ENCODE data around the gene NABP2. TPM values are rescaled to one million over a fixed set of nuclear protein-coding genes. Genes with fewer than 3 reads are reported as not detected.
A peak's percentile ranks its signal among the peaks of the same experiment; 100 is the strongest.

The NABP2 gene
- total RNA-seq, 1 experiment from 2014 or later, result 49.0 TPM

GRCh38 chr12:56188131-56188777 lies 35.9 kb upstream of the NABP2 start:
- Histone ChIP-seq H2BK20ac (ENCODE audit: low read depth, low read length, poor library complexity, severe bottlenecking) (no peak overlapping the region), H2AK5ac (ENCODE audit: insufficient read length, low read length) (no peak overlapping the region), H3K79me2 (ENCODE audit: insufficient read depth, low read length) (peaks cover 8% of the 10 kb centered on the region; the same call in 1 of the 2 replicates), H3T11ph (ENCODE audit: low read length) (no peak overlapping the region), H3K4me1 (ENCODE audit: insufficient read depth, low read length) (peaks cover 8% of the 10 kb centered on the region), H3K18ac (ENCODE audit: insufficient read length, low read depth, low read length) (no peak overlapping the region), H3K56ac (ENCODE audit: insufficient read length, low read depth, low read length) (no peak overlapping the region), H4K8ac (replicated peaks; ENCODE audit: insufficient read length, low read depth, low read length) (no peak overlapping the region), H2BK5ac (ENCODE audit: insufficient read length, low read length) (no peak overlapping the region), H2BK120ac (ENCODE audit: low read depth, low read length, poor library complexity, severe bottlenecking) (no peak overlapping the region), H3K79me1 (ENCODE audit: insufficient read depth, low read depth, low read length, poor library complexity, severe bottlenecking) (peaks cover 6% of the 10 kb centered on the region), H3K23ac (ENCODE audit: insufficient read length, low read depth, low read length) (no peak overlapping the region), H3K4me2 (ENCODE audit: insufficient read depth, insufficient read length, low read length) (peak overlapping the region; percentile 79), H3K23me2 (ENCODE audit: insufficient read length, low read depth, low read length, poor library complexity, severe bottlenecking) (peaks cover 12% of the 10 kb centered on the region), H3K9me3 (ENCODE audit: control insufficient read depth, low read depth, low read length) (no peaks in the 10 kb centered on the region), H3K27ac (ENCODE audit: insufficient read length, low read depth, low read length) (no peak overlapping the region), H3K27me3 (ENCODE audit: insufficient read depth, low read length) (no peaks in the 10 kb centered on the region), H3K4ac (ENCODE audit: low read depth, low read length) (no peak overlapping the region), H3K14ac (ENCODE audit: insufficient read depth, low read length) (no peak overlapping the region), H2AFZ (ENCODE audit: low read length) (no peak overlapping the region), H3K9ac (ENCODE audit: extremely low read depth, insufficient read length, low read length) (peak overlapping the region; percentile 56), H4K5ac (ENCODE audit: insufficient read length, low read depth, low read length) (no peak overlapping the region), H4K91ac (ENCODE audit: insufficient read length, low read depth, low read length) (no peak overlapping the region), H4K20me1 (ENCODE audit: control insufficient read depth, insufficient read depth, insufficient read length) (no peaks in the 10 kb centered on the region), H2BK12ac (ENCODE audit: insufficient read length, low read depth, low read length) (no peak overlapping the region), H2BK15ac (ENCODE audit: low read depth, low read length) (no peak overlapping the region)
- peaks cover 3% of the 10 kb centered on the region; the same call in 1 of the 2 replicates for H3K27me3 Mint-ChIP-seq (ENCODE audit: low read depth)
- peaks cover 34 to 52% (median 45%) of the 10 kb centered on the region in 3 experiments; a peak in 6 of 7 replicates for H3K36me3 Mint-ChIP-seq (ENCODE audit: insufficient read depth in 1 of 3, low read depth in 3 of 3)
- TF ChIP-seq CTCF (conservative IDR thresholded peaks at IDR 0.05), result no peak
- H3K4me1 Mint-ChIP-seq, result peaks cover 21 to 23% of the 10 kb centered on the region in 2 experiments
- WGBS (ENCODE audit: extremely low coverage, insufficient read length, low lambda C conversion rate), result no CpG with 5 or more reads among the region's 10 CpGs
- DNase-seq, result no peak
- H3K9me3 Mint-ChIP-seq, result 0 out of 5 replicates have a peak, but pooled peaks cover 0 to 3% of the 10 kb centered on the region in 2 experiments
- H3K27ac Mint-ChIP-seq, result peak overlapping the region; percentile 82 to 97 (median 94)
- peak overlapping the region; percentile 91 to 98 for H3K4me3 Mint-ChIP-seq
